NOMO-1 treated with DMSO at 0.1 percent for 48 hours (cell line): ENCODE data around the gene HDGFL3.

Source experiments
- DNase-seq: peaks from one replicate; lab custom pipeline; 2025; ENCODE audit not compliant: unreplicated experiment; lab: John Stamatoyannopoulos, UW

Gene HDGFL3

GRCh38 chr15:83129791-83130190, 77.8 kb downstream of the HDGFL3 start:
- DNase-seq: no peak

- peak; percentile 20 for DNase-seq
These were observed 80.0 kb downstream of the HDGFL3 start for GRCh38 chr15:83127547-83128150.

- no peak for DNase-seq
These were observed 84.1 kb downstream of the HDGFL3 start for GRCh38 chr15:83123529-83123928.

- no peak for DNase-seq
These were observed 87.5 kb downstream of the HDGFL3 start for GRCh38 chr15:83119968-83120581.

- DNase-seq: no peak
These were observed 88.7 kb downstream of the HDGFL3 start for GRCh38 chr15:83118968-83119367.

- DNase-seq: no peak
These were observed 89.3 kb downstream of the HDGFL3 start for GRCh38 chr15:83118291-83118827.

GRCh38 chr15:83115831-83116565, 91.6 kb downstream of the HDGFL3 start:
- DNase-seq: no peak

GRCh38 chr15:83115410-83115809, 92.2 kb downstream of the HDGFL3 start:
- no peak for DNase-seq

GRCh38 chr15:83114856-83115255, 92.8 kb downstream of the HDGFL3 start:
- no peak for DNase-seq

- no peak for DNase-seq
These were observed 93.5 kb downstream of the HDGFL3 start for GRCh38 chr15:83113881-83114674.

GRCh38 chr15:83112956-83113299, 94.7 kb downstream of the HDGFL3 start:
- DNase-seq: no peak

GRCh38 chr15:83112233-83112955, 95.2 kb downstream of the HDGFL3 start:
- DNase-seq: no peak

GRCh38 chr15:83111149-83111548, 96.5 kb downstream of the HDGFL3 start:
- no peak for DNase-seq

GRCh38 chr15:83110381-83110780, 97.2 kb downstream of the HDGFL3 start:
- DNase-seq: no peak

GRCh38 chr15:83109532-83109931, 98.1 kb downstream of the HDGFL3 start:
- DNase-seq: no peak

GRCh38 chr15:83108266-83109219, 99.1 kb downstream of the HDGFL3 start:
- DNase-seq: peak; percentile 97

GRCh38 chr15:83107841-83108181, 99.8 kb downstream of the HDGFL3 start:
- DNase-seq: no peak

- DNase-seq: no peak
These were observed 100.4 kb downstream of the HDGFL3 start, which contains the start of gene TM6SF1 for GRCh38 chr15:83106994-83107840. TSS of gene TM6SF1 (plus strand) at chr15:83107645. CDS start at chr15:83107681, 36 bp downstream.

GRCh38 chr15:83105440-83105839, 102.2 kb downstream of the HDGFL3 start:
- no peak for DNase-seq
